Activated T-helper 2 cell treated with anti-CD3 and anti-CD28 coated beads, Interferon-gamma antibody, Interleukin-2, Interleukin-4, amounts not matched to agents 10 μg/mL and 5 μg/mL and 100 μg/mL, durations not matched to agents 14 hours and 24 hours and 36 hours (primary cell): ENCODE data around the gene OLIG1. TPM values are rescaled to one million over a fixed set of nuclear protein-coding genes. Genes with fewer than 3 reads are reported as not detected.

Experiments used
- DNase-seq: peaks from one replicate; pipeline ENCODE4 v3.0.0; 2021; ENCODE audit warnings: low spot score
- H3K27ac Mint-ChIP-seq: one replicate; pipeline ENCODE4 v1.8.0; 2021; ENCODE audit warnings: mixed read lengths
- H3K27me3 Mint-ChIP-seq: one replicate; pipeline ENCODE4 v1.8.0; 2021; ENCODE audit warnings: low read depth, mixed read lengths
- H3K36me3 Mint-ChIP-seq: one replicate; pipeline ENCODE4 v1.8.0; 2021; ENCODE audit warnings: low read depth, mixed read lengths
- H3K4me1 Mint-ChIP-seq: one replicate; pipeline ENCODE4 v1.8.0; 2021; ENCODE audit warnings: low read depth, mixed read lengths
- H3K4me3 Mint-ChIP-seq: one replicate; pipeline ENCODE4 v1.8.0; 2021; ENCODE audit warnings: low read depth, mild to moderate bottlenecking, moderate library complexity, mixed read lengths
- H3K9me3 Mint-ChIP-seq: one replicate; pipeline ENCODE4 v1.8.0; 2021; ENCODE audit warnings: mixed read lengths
- intact Hi-C: fragments of 100-400 bp; cut with micrococcal nuclease; formaldehyde crosslinking; loops from one replicate; pipeline ENCODE4 v1.15.1; 2023
- total RNA-seq: library from RNA; stranded (reverse); gene quantifications from 2 replicates; pipeline ENCODE4 v1.2.3, GENCODE V29; 2022

The OLIG1 gene
- total RNA-seq, 1 donor from 2014 or later: 0.09 TPM

DNA sequence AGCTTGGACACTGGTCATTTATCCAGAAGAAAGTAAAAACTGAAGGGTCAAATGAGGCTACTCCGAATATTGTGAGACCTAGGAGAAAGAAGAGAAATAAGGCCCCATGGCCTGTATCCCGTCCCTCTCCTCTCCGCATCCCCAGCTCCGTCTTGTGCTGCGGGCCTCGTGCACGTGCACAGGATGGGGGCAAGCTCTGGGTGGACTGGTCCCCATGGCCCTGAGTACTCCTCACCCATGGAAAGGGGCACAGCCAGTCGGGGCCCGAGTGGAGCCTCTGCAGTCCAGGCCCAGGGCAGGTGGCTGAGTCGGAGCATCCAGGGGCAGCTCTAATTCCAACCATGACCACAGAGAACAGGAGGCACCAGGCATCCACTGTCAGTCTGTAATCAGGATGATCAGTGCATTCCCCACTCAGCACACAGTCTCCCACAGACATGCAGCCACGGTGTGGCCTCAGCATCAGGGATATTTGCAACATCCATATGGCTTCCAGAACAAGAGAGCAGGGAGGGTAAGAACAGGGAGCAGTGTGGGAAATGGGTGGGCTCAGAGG is 12.5 kb upstream of the OLIG1 start:
- peaks cover 22% of the 10 kb centered on the region for H3K27me3 Mint-ChIP-seq
- no peaks in the 10 kb centered on the region for H3K9me3 Mint-ChIP-seq
- H3K27ac Mint-ChIP-seq: no peak overlapping the region
- no peak for DNase-seq
- H3K4me1 Mint-ChIP-seq: no peaks in the 10 kb centered on the region
- no peaks in the 10 kb centered on the region for H3K36me3 Mint-ChIP-seq
- no peak overlapping the region for H3K4me3 Mint-ChIP-seq
- intact Hi-C loops: no loop called here

- no peak overlapping the region for H3K4me3 Mint-ChIP-seq
- H3K36me3 Mint-ChIP-seq: no peaks in the 10 kb centered on the region
- intact Hi-C loops: no loop called here
- H3K27me3 Mint-ChIP-seq: peaks cover 27% of the 10 kb centered on the region
- no peaks in the 10 kb centered on the region for H3K9me3 Mint-ChIP-seq
- no peaks in the 10 kb centered on the region for H3K4me1 Mint-ChIP-seq
- no peak for DNase-seq
- no peak overlapping the region for H3K27ac Mint-ChIP-seq
Observed at GRCh38 chr21:33058527-33058926, 11.4 kb upstream of the OLIG1 start.

GRCh38 chr21:33058957-33059356 is 11.0 kb upstream of the OLIG1 start:
- Mint-ChIP-seq H3K4me3 (no peak overlapping the region), H3K27ac (no peak overlapping the region)

DNA sequence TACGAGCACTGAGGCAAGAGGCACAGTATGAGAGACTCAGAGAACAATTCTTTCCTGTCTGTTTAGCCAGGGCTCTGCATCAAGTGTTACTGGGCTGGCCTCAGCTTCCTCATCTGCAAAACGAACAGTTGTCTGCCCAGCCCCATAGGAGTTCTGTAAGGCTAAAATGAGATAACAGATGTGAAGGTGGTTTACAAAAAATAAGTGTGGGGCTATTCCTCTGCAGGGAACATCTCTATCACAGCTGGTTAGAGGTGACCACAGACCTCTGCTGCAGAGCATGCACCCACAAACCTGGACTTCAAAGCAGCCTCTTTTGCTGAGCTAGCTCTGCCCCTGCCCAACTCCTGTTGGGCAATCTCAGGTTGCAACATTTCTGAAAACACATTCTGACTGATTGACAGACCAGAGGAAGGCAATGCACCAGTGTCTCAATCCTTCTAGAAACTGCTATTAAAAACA is 10.5 kb upstream of the OLIG1 start:
- no peaks in the 10 kb centered on the region for H3K9me3 Mint-ChIP-seq
- peaks cover 31% of the 10 kb centered on the region for H3K27me3 Mint-ChIP-seq
- intact Hi-C loops: no loop called here
- no peaks in the 10 kb centered on the region for H3K4me1 Mint-ChIP-seq
- no peak overlapping the region for H3K4me3 Mint-ChIP-seq
- no peak for DNase-seq
- no peaks in the 10 kb centered on the region for H3K36me3 Mint-ChIP-seq
- H3K27ac Mint-ChIP-seq: no peak overlapping the region

More at GRCh38 chr21:33058957-33059356, 11.0 kb upstream of the OLIG1 start:
- H3K36me3 Mint-ChIP-seq: no peaks in the 10 kb centered on the region
- no peak for DNase-seq
- H3K27me3 Mint-ChIP-seq: peaks cover 31% of the 10 kb centered on the region
- intact Hi-C loops: no loop called here
- H3K4me1 Mint-ChIP-seq: no peaks in the 10 kb centered on the region
- no peaks in the 10 kb centered on the region for H3K9me3 Mint-ChIP-seq

DNA sequence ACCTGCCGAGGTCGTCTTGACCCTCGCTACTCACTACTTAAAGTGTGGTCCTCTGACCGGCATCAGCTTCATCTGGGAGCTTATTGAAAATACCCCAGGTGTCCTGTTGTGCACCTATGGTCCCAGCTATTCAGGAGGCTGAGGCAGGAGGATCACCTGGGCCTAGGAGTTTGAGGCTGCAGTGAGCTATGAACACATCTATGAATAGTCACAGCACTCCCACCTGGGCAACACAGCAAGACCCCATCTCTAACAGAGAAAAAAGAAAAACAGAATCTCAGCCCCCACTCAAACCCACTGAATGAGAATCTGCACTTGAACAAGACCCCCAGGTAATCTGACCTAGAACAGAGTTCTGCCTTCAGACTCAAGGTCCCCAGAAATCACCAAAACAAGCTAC is 8.7 kb upstream of the OLIG1 start:
- Mint-ChIP-seq H3K4me3 (no peak overlapping the region), H3K27ac (no peak overlapping the region), H3K36me3 (no peaks in the 10 kb centered on the region), H3K9me3 (no peaks in the 10 kb centered on the region), H3K4me1 (peaks cover 2% of the 10 kb centered on the region), H3K27me3 (peaks cover 38% of the 10 kb centered on the region)
- intact Hi-C loops: no loop called here
- no peak for DNase-seq

- H3K4me1 Mint-ChIP-seq: peaks cover 2% of the 10 kb centered on the region
- no peaks in the 10 kb centered on the region for H3K36me3 Mint-ChIP-seq
- intact Hi-C loops: no loop called here
- H3K4me3 Mint-ChIP-seq: no peak overlapping the region
- no peak overlapping the region for H3K27ac Mint-ChIP-seq
- DNase-seq: no peak
- peaks cover 56% of the 10 kb centered on the region for H3K27me3 Mint-ChIP-seq
- H3K9me3 Mint-ChIP-seq: no peaks in the 10 kb centered on the region
Observed at GRCh38 chr21:33063375-33063883, 6.5 kb upstream of the OLIG1 start.

DNA sequence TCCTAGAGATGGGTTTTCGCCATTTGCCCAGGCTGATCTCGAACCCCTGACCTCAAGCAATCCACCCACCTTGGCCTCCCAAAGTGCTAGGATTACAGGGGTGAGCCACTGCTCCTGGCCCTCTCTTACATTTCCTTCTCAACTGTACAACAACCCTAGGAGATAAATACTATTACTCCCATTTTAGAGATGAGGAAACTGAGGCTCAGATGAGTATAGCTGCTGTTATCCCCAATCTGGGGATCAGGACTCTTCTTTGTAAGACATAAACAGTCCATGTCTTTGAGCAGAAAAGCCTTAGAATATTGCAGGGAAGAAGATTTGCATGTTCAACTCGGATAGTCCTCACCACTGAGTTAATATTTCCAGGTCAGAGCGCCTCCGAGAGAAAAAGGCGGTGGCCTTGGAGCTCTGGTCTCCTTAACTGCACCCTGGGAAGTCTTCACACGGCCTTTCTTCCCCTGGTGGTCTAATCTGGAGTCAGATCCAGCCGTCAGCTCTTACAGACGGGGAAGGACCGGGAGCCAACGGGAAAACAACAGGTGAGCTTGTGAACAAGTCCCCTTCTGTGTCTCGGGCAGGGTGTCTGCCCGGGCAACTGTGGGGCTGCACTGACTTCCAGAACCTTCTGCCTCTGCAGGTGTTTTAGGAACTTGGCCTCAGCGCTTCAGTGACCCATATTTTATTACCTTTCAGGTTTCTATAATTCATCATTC is 5.9 kb upstream of the OLIG1 start:
- Mint-ChIP-seq H3K27ac (no peak overlapping the region), H3K36me3 (no peaks in the 10 kb centered on the region), H3K9me3 (no peaks in the 10 kb centered on the region), H3K4me1 (peaks cover 2% of the 10 kb centered on the region), H3K27me3 (peaks cover 59% of the 10 kb centered on the region), H3K4me3 (no peak overlapping the region)
- DNase-seq: no peak
- intact Hi-C loops: no loop called here

GRCh38 chr21:33064623-33065390 is 5.1 kb upstream of the OLIG1 start:
- Mint-ChIP-seq H3K27ac (no peak overlapping the region), H3K4me3 (no peak overlapping the region), H3K9me3 (no peaks in the 10 kb centered on the region), H3K27me3 (peaks cover 64% of the 10 kb centered on the region), H3K36me3 (no peaks in the 10 kb centered on the region), H3K4me1 (peaks cover 5% of the 10 kb centered on the region)
- DNase-seq: no peak
- intact Hi-C loops: no loop called here

DNA sequence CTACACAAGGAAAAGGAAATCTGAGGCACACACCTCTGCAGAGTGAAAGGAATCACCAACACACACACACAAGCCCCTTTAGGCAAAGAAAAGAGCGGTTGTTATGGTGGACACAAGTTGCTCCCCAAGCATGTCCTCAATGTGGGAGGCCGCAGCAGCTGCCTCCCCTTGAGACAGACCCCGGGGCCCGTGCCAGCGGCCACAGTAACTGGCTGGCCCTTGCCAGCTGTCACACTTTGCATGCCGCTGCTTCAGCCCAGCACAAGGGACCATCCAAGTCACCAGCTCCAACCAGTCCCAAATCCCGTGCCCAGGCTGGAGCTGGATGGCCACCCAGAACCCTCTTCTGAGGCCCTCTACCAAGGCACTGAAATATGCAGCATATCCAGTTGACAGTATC is 2.9 kb upstream of the OLIG1 start:
- Mint-ChIP-seq H3K36me3 (no peaks in the 10 kb centered on the region), H3K9me3 (no peaks in the 10 kb centered on the region), H3K27me3 (peaks cover 68% of the 10 kb centered on the region), H3K27ac (no peak overlapping the region), H3K4me3 (no peak overlapping the region), H3K4me1 (peaks cover 12% of the 10 kb centered on the region)
- intact Hi-C loops: no loop called here
- DNase-seq: no peak

DNA sequence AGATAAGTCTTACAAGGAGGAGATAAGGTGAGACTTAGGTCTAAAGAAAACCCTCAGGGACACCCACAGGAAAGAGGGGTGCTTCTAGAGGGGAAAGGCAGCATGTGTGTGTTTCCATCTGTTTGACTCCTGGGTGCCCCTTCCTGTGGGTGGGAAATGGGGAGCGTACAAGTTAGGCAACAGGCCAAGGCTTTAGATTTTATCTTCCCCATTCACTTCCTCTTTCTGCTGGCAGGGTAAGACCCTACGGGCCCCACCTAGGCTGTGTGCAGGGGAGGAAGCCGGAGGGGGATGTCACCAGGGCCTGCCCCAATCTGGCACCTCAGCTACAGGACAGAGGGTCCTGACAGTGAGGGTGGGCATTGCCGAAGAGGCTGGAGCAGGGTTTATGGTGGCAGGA is 2.5 kb upstream of the OLIG1 start:
- H3K4me3 Mint-ChIP-seq: no peak overlapping the region
- peaks cover 15% of the 10 kb centered on the region for H3K4me1 Mint-ChIP-seq
- intact Hi-C loops: no loop called here
- peaks cover 70% of the 10 kb centered on the region for H3K27me3 Mint-ChIP-seq
- no peaks in the 10 kb centered on the region for H3K36me3 Mint-ChIP-seq
- DNase-seq: no peak
- H3K27ac Mint-ChIP-seq: no peak overlapping the region
- no peaks in the 10 kb centered on the region for H3K9me3 Mint-ChIP-seq

DNA sequence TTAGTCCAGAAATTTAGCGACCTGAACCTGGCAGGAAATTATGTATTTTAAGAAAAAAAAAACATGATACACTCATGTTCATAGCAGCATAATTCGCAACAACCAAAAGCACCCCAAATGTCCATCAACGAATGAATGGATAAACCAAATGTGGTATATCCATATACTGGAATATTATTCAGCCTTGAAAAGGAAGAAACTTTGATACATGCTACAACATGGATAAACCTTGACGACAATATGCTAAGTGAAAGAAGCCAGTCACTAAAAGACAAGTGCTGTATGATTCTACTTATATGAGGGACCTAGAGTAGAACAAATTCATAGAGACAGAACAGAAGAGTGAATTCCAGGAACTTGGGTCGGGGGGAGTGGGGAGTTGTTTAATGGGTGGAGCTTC is 698 bp upstream of the OLIG1 start:
- H3K4me1 Mint-ChIP-seq: peaks cover 15% of the 10 kb centered on the region
- H3K36me3 Mint-ChIP-seq: no peaks in the 10 kb centered on the region
- H3K4me3 Mint-ChIP-seq: peak overlapping the region; percentile 34
- DNase-seq: no peak
- peaks cover 76% of the 10 kb centered on the region for H3K27me3 Mint-ChIP-seq
- H3K27ac Mint-ChIP-seq: no peak overlapping the region
- intact Hi-C loops: loop anchor here (2.0 kb wide), 1 partner anchor 40 kb away; no protein-coding TSS in a partner anchor
- H3K9me3 Mint-ChIP-seq: no peaks in the 10 kb centered on the region

GRCh38 chr21:33069645-33069993 is 322 bp upstream of the OLIG1 start:
- peak overlapping the region; percentile 34 for H3K4me3 Mint-ChIP-seq

DNA sequence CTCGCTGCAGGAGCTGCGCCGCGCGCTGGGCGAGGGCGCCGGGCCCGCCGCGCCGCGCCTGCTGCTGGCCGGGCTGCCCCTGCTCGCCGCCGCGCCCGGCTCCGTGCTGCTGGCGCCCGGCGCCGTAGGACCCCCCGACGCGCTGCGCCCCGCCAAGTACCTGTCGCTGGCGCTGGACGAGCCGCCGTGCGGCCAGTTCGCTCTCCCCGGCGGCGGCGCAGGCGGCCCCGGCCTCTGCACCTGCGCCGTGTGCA is 730 bp downstream of the OLIG1 start:
- no peaks in the 10 kb centered on the region for H3K9me3 Mint-ChIP-seq
- no peaks in the 10 kb centered on the region for H3K36me3 Mint-ChIP-seq
- no peak overlapping the region for H3K4me3 Mint-ChIP-seq
- peaks cover 13% of the 10 kb centered on the region for H3K4me1 Mint-ChIP-seq
- intact Hi-C loops: no loop called here
- no peak overlapping the region for H3K27ac Mint-ChIP-seq
- H3K27me3 Mint-ChIP-seq: peaks cover 81% of the 10 kb centered on the region
- DNase-seq: no peak

More at GRCh38 chr21:33069645-33069993, 322 bp upstream of the OLIG1 start:
- Mint-ChIP-seq H3K4me1 (peaks cover 15% of the 10 kb centered on the region), H3K27me3 (peaks cover 79% of the 10 kb centered on the region), H3K27ac (no peak overlapping the region), H3K36me3 (no peaks in the 10 kb centered on the region), H3K9me3 (no peaks in the 10 kb centered on the region)
- intact Hi-C loops: loop anchor here (2.0 kb wide), 1 partner anchor 41 kb away; no protein-coding TSS in a partner anchor
- DNase-seq: no peak
